ENCODE data around the gene STXBP5. TPM values are rescaled to one million over a fixed set of nuclear protein-coding genes. Genes with fewer than 3 reads are reported as not detected.

Gene STXBP5
- total RNA-seq: 136 and 151 TPM in 2 replicates

GRCh38 chr6:147204060-147204785 lies at the start of gene STXBP5:
Gene STXBP5, plus strand, starts transcription at chr6:147204417. Its CDS starts 116 bp downstream, at chr6:147204533.

Small RNA genes lying within 50 kb of the gene (small RNA-seq; reads per million reads assigned to genes)
- gene AL355365.1: not detected
